K562 (cell line): ENCODE results near the gene ARSI. TPM values are rescaled to one million over a fixed set of nuclear protein-coding genes. Genes with fewer than 3 reads are reported as not detected.
A peak's percentile ranks its signal among the peaks of the same experiment; 100 is the strongest.

Experiments
- ATAC-seq: fragments of 200-7000 bp; cut with Tn5 transposase; 3 replicates; pipeline ENCODE4 v1.9.1; 2020; ENCODE audit warnings: moderate library complexity
- BruUV-seq: library from RNA; stranded (reverse); fragments of 400-500 nt; replicated peaks from 2 replicates; lab custom pipeline; 2021; lab: Mats Ljungman, UMichigan
- CTCF ChIA-PET: fragments of 300-600 bp; formaldehyde crosslinking; extraction: SDS; loops from one replicate; lab custom pipeline; 2021; ENCODE audit warnings: low intra/inter-chr PET ratio; lab: Yijun Ruan, JAX
- POLR2A ChIA-PET: fragments of 300-600, 350-650 bp; sonication (Branson Sonifier 250); formaldehyde crosslinking; extraction: SDS; loops from one replicate; lab custom pipeline; 2021; ENCODE audit warnings: antibody characterized with exemption, inconsistent platforms; lab: Yijun Ruan, JAX
- DNase-seq, 4 experiments: peaks; one replicate each; pipeline versions ENCODE4 v3.0.0 to v3.0.0-alpha.2; 2011 to 2018; ENCODE audit warnings: low spot score in 3 of 4, mixed read lengths in 3 of 4; ENCODE audit errors: extremely low read depth in 1 of 4
- FAIRE-seq: peaks from 2 replicates; lab custom pipeline; 2011; peaks lifted over from hg19 to GRCh38; lab: Jason Lieb, UNC
- H2AFZ ChIP-seq: 2 replicates; pipeline ENCODE4 v1.6.0; 2011; ENCODE audit warnings: low read depth, low read length, control low read depth, inconsistent platforms
- H3K27ac ChIP-seq: fragments of 200-600 bp; 3 replicates; pipeline ENCODE4 v1.8.0; 2011; ENCODE audit warnings: low read depth, mild to moderate bottlenecking, control low read depth, inconsistent platforms, low read length, moderate library complexity, mixed read lengths; ENCODE audit errors: extremely low read depth
- H3K27me3 ChIP-seq, 2 experiments: fragments of 300-600 bp in 1 of 2; 2 replicates in 1 of 2; 3 replicates in 1 of 2; pipeline versions ENCODE4 v1.6.0 to v1.8.0; 2011; ENCODE audit warnings: inconsistent platforms in 2 of 2, low read length in 2 of 2, mild to moderate bottlenecking in 1 of 2, mixed read lengths in 1 of 2, moderate library complexity in 1 of 2; ENCODE audit not compliant: control insufficient read depth in 2 of 2, insufficient read depth in 2 of 2
- H3K36me3 ChIP-seq: fragments of 300-600 bp; 3 replicates; pipeline ENCODE4 v1.8.0; 2011; ENCODE audit warnings: mild to moderate bottlenecking, low read length, inconsistent platforms; ENCODE audit not compliant: control insufficient read depth, insufficient read depth
- H3K4me1 ChIP-seq, 2 experiments: fragments of 200-600 bp in 1 of 2; replicated peaks in 1 of 2; 2 replicates in 1 of 2; 3 replicates in 1 of 2; pipeline versions ENCODE4 v1.5.1 to v1.8.0; 2011; ENCODE audit warnings: inconsistent platforms in 2 of 2, low read length in 2 of 2, mild to moderate bottlenecking in 1 of 2, mixed read lengths in 1 of 2, moderate library complexity in 1 of 2; ENCODE audit not compliant: control insufficient read depth in 2 of 2, insufficient read depth in 2 of 2
- H3K4me2 ChIP-seq: 2 replicates; pipeline ENCODE4 v1.6.1; 2011; ENCODE audit warnings: low read length, control low read depth, inconsistent platforms, mixed read lengths; ENCODE audit not compliant: insufficient read depth
- H3K4me3 ChIP-seq: fragments of 200-600 bp; sonication (generic), shearing (Covaris generic); 2 replicates; pipeline ENCODE4 v1.5.1; 2016; ENCODE audit warnings: control low read depth, inconsistent platforms
- H3K79me2 ChIP-seq: fragments of 200-600 bp; 3 replicates; pipeline ENCODE4 v1.8.0; 2011; ENCODE audit warnings: low read length, inconsistent platforms; ENCODE audit not compliant: control insufficient read depth, insufficient read depth
- H3K9ac ChIP-seq, 2 experiments: 2 replicates each; pipeline versions ENCODE4 v1.6.0 to v1.6.1; 2011; ENCODE audit warnings: low read depth in 2 of 2, low read length in 2 of 2, control low read depth in 1 of 2, inconsistent platforms in 1 of 2, mild to moderate bottlenecking in 1 of 2, mixed read lengths in 1 of 2; ENCODE audit not compliant: insufficient read depth in 1 of 2
- H3K9me1 ChIP-seq: one replicate; pipeline ENCODE4 v1.6.0; 2011; ENCODE audit warnings: inconsistent platforms, mild to moderate bottlenecking, low read length, moderate library complexity; ENCODE audit not compliant: control insufficient read depth, insufficient read depth
- H3K9me3 ChIP-seq: replicated peaks from 2 replicates; pipeline ENCODE4 v1.5.1; 2011; ENCODE audit warnings: low read depth, low read length, inconsistent platforms; ENCODE audit not compliant: control insufficient read depth, insufficient read depth
- H4K20me1 ChIP-seq: replicated peaks from 2 replicates; pipeline ENCODE4 v1.6.1; 2011; ENCODE audit warnings: low read length, inconsistent platforms, mixed read lengths; ENCODE audit not compliant: control insufficient read depth, insufficient read depth
- ADNP ChIP-seq: fragments of 200-800 bp; sonication (Bioruptor generic); IDR thresholded peaks from 2 replicates; pipeline ENCODE4 v1.6.1; 2016; ENCODE audit warnings: missing genetic modification characterization, missing compliant biosample characterization
- BCOR ChIP-seq: fragments of 450-650 bp; IDR thresholded peaks from 2 replicates; pipeline ENCODE4 v1.6.1; 2016
- CEBPB ChIP-seq: fragments of 450-650 bp; IDR thresholded peaks from 2 replicates; pipeline ENCODE4 v1.6.1; 2016; ENCODE audit warnings: missing genetic modification characterization, missing compliant biosample characterization
- CTCF ChIP-seq, 3 experiments: IDR thresholded peaks in 2 of 3; conservative IDR thresholded peaks in 1 of 3; 2 replicates each; pipeline ENCODE4 v1.5.1; 2011 to 2012; ENCODE audit warnings: low read length in 3 of 3, mild to moderate bottlenecking in 3 of 3, control low read depth in 2 of 3, improper control_type of control experiment in 1 of 3, inconsistent platforms in 1 of 3, low read depth in 1 of 3, mixed read lengths in 1 of 3, moderate library complexity in 1 of 3; ENCODE audit not compliant: insufficient read depth in 2 of 3
- HMBOX1 ChIP-seq: sonication (generic); IDR thresholded peaks from 2 replicates; pipeline ENCODE4 v1.6.1; 2016
- MIER1 ChIP-seq: fragments of 450-650 bp; IDR thresholded peaks from 2 replicates; pipeline ENCODE4 v1.6.1; 2016; ENCODE audit warnings: antibody characterized with exemption, mild to moderate bottlenecking, low read depth
- NR0B1 ChIP-seq: fragments of 450-650 bp; IDR thresholded peaks from one replicate; pipeline ENCODE4 v1.6.1; 2018; ENCODE audit warnings: mild to moderate bottlenecking, moderate library complexity; ENCODE audit not compliant: partially characterized antibody
- NR2F6 ChIP-seq: fragments of 450-650 bp; formaldehyde crosslinking; IDR thresholded peaks from 2 replicates; pipeline ENCODE4 v1.4.0; 2020; ENCODE audit warnings: mild to moderate bottlenecking
- PPARD ChIP-seq: fragments of 250-450 bp; sonication (Bioruptor Pico); IDR thresholded peaks from 2 replicates; pipeline ENCODE4 v1.8.0; 2022; ENCODE audit warnings: inconsistent platforms, mild to moderate bottlenecking, moderate library complexity
- PTBP1 ChIP-seq: fragments of 200-400 bp; formaldehyde crosslinking; IDR thresholded peaks from 2 replicates; pipeline ENCODE4 v1.6.1; 2017; ENCODE audit warnings: low read depth, low read length
- RB1 ChIP-seq: fragments of 450-650 bp; IDR thresholded peaks from 2 replicates; pipeline ENCODE4 v1.6.1; 2017; ENCODE audit warnings: low read depth, mild to moderate bottlenecking
- RBFOX2 ChIP-seq: fragments of 200-400 bp; formaldehyde crosslinking; IDR thresholded peaks from 2 replicates; pipeline ENCODE4 v1.6.1; 2017; ENCODE audit warnings: low read depth, mild to moderate bottlenecking, low read length, moderate library complexity
- RBM25 ChIP-seq: fragments of 200-400 bp; formaldehyde crosslinking; IDR thresholded peaks from 2 replicates; pipeline ENCODE4 v1.6.1; 2018; ENCODE audit warnings: low read length, low read depth, moderate library complexity; ENCODE audit not compliant: severe bottlenecking
- RFX1 ChIP-seq: fragments of 450-650 bp; IDR thresholded peaks from 2 replicates; pipeline ENCODE4 v1.6.1; 2016; ENCODE audit warnings: mild to moderate bottlenecking, moderate library complexity
- SMAD2 ChIP-seq: fragments of 150-350 bp; IDR thresholded peaks from 2 replicates; pipeline ENCODE4 v1.6.1; 2014; ENCODE audit warnings: low read depth, mild to moderate bottlenecking, low read length
- SMARCA5 ChIP-seq: fragments of 450-650 bp; IDR thresholded peaks from 2 replicates; pipeline ENCODE4 v1.6.1; 2016
- USF1 ChIP-seq: sonication (generic); formaldehyde crosslinking; IDR thresholded peaks from 2 replicates; pipeline ENCODE4 v1.9.0; 2022; ENCODE audit warnings: mild to moderate bottlenecking, missing genetic modification reagents
- ZNF232 ChIP-seq: sonication (generic); formaldehyde crosslinking; IDR thresholded peaks from 2 replicates; pipeline ENCODE4 v1.8.0; 2022; ENCODE audit warnings: mild to moderate bottlenecking, missing genetic modification reagents
- WGBS: fragments of 100-300 bp; shearing (Covaris generic); methylation state at CpG from one replicate; pipeline ENCODE4 v1.1.6; 2016; ENCODE audit warnings: low coverage, mixed read lengths; ENCODE audit not compliant: insufficient coverage; ENCODE audit errors: missing lambda C conversion rate; 5-methylcytosine and 5-hydroxymethylcytosine counted together
- in situ Hi-C: fragments of 300-500 bp; cut with MboI; formaldehyde crosslinking; loops from 4 replicates; pipeline ENCODE4 v1.15.0; 2018; ENCODE audit warnings: inconsistent platforms, mixed read lengths
- intact Hi-C: fragments of 100-400 bp; cut with micrococcal nuclease; formaldehyde crosslinking; loops from 2 replicates; pipeline ENCODE4 v1.14.2; 2022
- polyA plus RNA-seq, 8 experiments: library from polyadenylated mRNA; depleted of rRNA in 4 of 8; stranded (reverse) in 5 of 8; unstranded in 3 of 8; fragments of >200 nt; fragmentation: Nextera tagmentation in 2 of 8; fragmentation: Illumina TruSeq in 1 of 8; extraction: Ambion mirVana in 2 of 8; extraction: Trizol in 1 of 8; gene quantifications; 2 replicates each; pipeline versions ENCODE4 v1.2.1 to v1.2.3, GENCODE V29; 2011 to 2014; ENCODE audit warnings: inconsistent platforms in 1 of 8, missing spikeins in 1 of 8
- total RNA-seq, 7 experiments: library from RNA; depleted of rRNA in 6 of 7; stranded (reverse); fragments of >200 nt in 6 of 7; fragmentation: Illumina TruSeq in 2 of 7; extraction: Trizol in 2 of 7; gene quantifications; 2 replicates each; pipeline versions ENCODE4 v1.2.1 to v1.2.3, GENCODE V29; 2011 to 2021; ENCODE audit warnings: low replicate concordance in 1 of 7

ARSI gene
- total and polyA plus RNA-seq, 9 of the 15 experiments (the other 6 are each of a cell fraction or from before 2014, with no cell fraction given) = 0.04 to 0.07 TPM; not detected in 7

GRCh38 chr5:150253416-150254208 lies 49.1 kb downstream of the ARSI start:
- DNase-seq = no peak
- Histone ChIP-seq H4K20me1 (peaks cover 12% of the 10 kb centered on the region; the same call in 1 of the 2 replicates), H3K9ac (no peak overlapping the region; a peak in 1 of 4 replicates), H3K36me3 (no peaks in the 10 kb centered on the region), H3K4me3 (no peak overlapping the region), H3K9me1 (no peaks in the 10 kb centered on the region), H3K4me2 (no peak overlapping the region), H3K4me1 (peaks cover 0 to 6% of the 10 kb centered on the region in 2 experiments; a peak in 2 of 5 replicates), H3K27ac (no peak overlapping the region), H3K79me2 (no peaks in the 10 kb centered on the region), H2AFZ (no peak overlapping the region), H3K9me3 (no peaks in the 10 kb centered on the region), H3K27me3 (peaks cover 7 to 53% of the 10 kb centered on the region in 2 experiments; a peak in 4 of 5 replicates)
- no TSS peak for BruUV-seq
- peak; percentile 59 for ATAC-seq
- ChIA-PET POLR2A (interaction anchor here (0.7 to 1.2 kb wide), 2 partner anchors 11 to 13 kb away, joined by 3 read pairs; no protein-coding TSS in a partner anchor), CTCF (no interaction called here)
- WGBS = 8% methylated on average over 9 of the region's 10 CpGs
- FAIRE-seq = no peak
- in situ Hi-C loops (no loop called here), intact Hi-C loops (no loop called here)
- TF ChIP-seq RB1 (no peak), USF1 (CRISPR knock-in tag) (no peak), ZNF232 (no peak), CEBPB (tag) (no peak), SMAD2 (no peak), SMARCA5 (no peak), MIER1 (peak; percentile 76), HMBOX1 (no peak), NR2F6 (CRISPR knock-in tag) (no peak), NR0B1 (no peak), BCOR (peak; percentile 33; the same call in 1 of the 2 replicates), RBM25 (peak; percentile 34), PPARD (CRISPR knock-in tag) (no peak), PTBP1 (0 out of 2 replicates have a peak, but pooled peaks have one; percentile 64), ADNP (tag) (0 out of 2 replicates have a peak, but pooled peaks have one; percentile 26), RFX1 (no peak), CTCF (IDR thresholded peaks at IDR 0.05 in 2 of 3, conservative IDR thresholded peaks at IDR 0.05 in 1 of 3; ENCODE audit: insufficient read depth in 2 of 3, low read depth in 1 of 3, low read length in 3 of 3) (0 out of 6 replicates have a peak, but pooled peaks of 1 of the 3 experiments have one; percentile 9), RBFOX2 (no peak)
